Osteoblast (primary cell): Measurements from ENCODE around the gene VPS16. TPM values are rescaled to one million over a fixed set of nuclear protein-coding genes. Genes with fewer than 3 reads are reported as not detected.
A peak's percentile ranks its signal among the peaks of the same experiment; 100 is the strongest.

ENCODE experiments used
- DNase-seq: peaks from one replicate; pipeline ENCODE4 v3.0.0; 2011; ENCODE audit warnings: low spot score, mixed read lengths; ENCODE audit not compliant: insufficient read length; ENCODE audit errors: missing footprints
- H2AFZ ChIP-seq: 2 replicates; pipeline ENCODE4 v1.6.0; 2011; ENCODE audit warnings: mild to moderate bottlenecking, low read length
- H3K27ac ChIP-seq: 2 replicates; pipeline ENCODE4 v1.5.1; 2011; ENCODE audit warnings: mild to moderate bottlenecking, low read depth, low read length, moderate library complexity
- H3K27me3 ChIP-seq: 2 replicates; pipeline ENCODE4 v1.6.0; 2012; ENCODE audit warnings: mild to moderate bottlenecking, control low read depth, inconsistent platforms, low read length, moderate library complexity; ENCODE audit not compliant: insufficient read depth
- H3K36me3 ChIP-seq: 2 replicates; pipeline ENCODE4 v1.5.1; 2011; ENCODE audit warnings: mild to moderate bottlenecking, low read length, control low read depth, moderate library complexity; ENCODE audit not compliant: insufficient read depth
- H3K4me1 ChIP-seq: 2 replicates; pipeline ENCODE4 v1.5.1; 2011; ENCODE audit warnings: mild to moderate bottlenecking, low read length, control low read depth, moderate library complexity; ENCODE audit not compliant: insufficient read depth
- H3K4me2 ChIP-seq: 2 replicates; pipeline ENCODE4 v1.6.0; 2011; ENCODE audit warnings: mild to moderate bottlenecking, low read length; ENCODE audit not compliant: insufficient read depth
- H3K4me3 ChIP-seq: fragments of 200-600 bp; sonication (generic); 3 replicates; pipeline ENCODE4 v1.5.1; 2012; ENCODE audit warnings: mild to moderate bottlenecking, low read length, inconsistent platforms; ENCODE audit not compliant: insufficient read depth
- H3K79me2 ChIP-seq: 2 replicates; pipeline ENCODE4 v1.6.0; 2012; ENCODE audit warnings: mild to moderate bottlenecking, low read length, control low read depth, inconsistent platforms; ENCODE audit not compliant: insufficient read depth
- H3K9me3 ChIP-seq: 2 replicates; pipeline ENCODE4 v1.5.1; 2011; ENCODE audit warnings: low read depth, low read length, control low read depth
- H4K20me1 ChIP-seq: 2 replicates; pipeline ENCODE4 v1.6.0; 2012; ENCODE audit warnings: mild to moderate bottlenecking, low read length, control low read depth; ENCODE audit not compliant: insufficient read depth
- CTCF ChIP-seq: IDR thresholded peaks from 2 replicates; pipeline ENCODE4 v1.5.1; 2011; ENCODE audit warnings: mild to moderate bottlenecking, low read depth, low read length, moderate library complexity; ENCODE audit errors: extremely low read depth
- total RNA-seq: library from RNA; depleted of rRNA; stranded (reverse); fragments of >200 nt; gene quantifications from 2 replicates; pipeline ENCODE4 v1.2.3, GENCODE V29; 2012

The VPS16 gene
- total RNA-seq, 1 donor, result 36.2 TPM

DNA sequence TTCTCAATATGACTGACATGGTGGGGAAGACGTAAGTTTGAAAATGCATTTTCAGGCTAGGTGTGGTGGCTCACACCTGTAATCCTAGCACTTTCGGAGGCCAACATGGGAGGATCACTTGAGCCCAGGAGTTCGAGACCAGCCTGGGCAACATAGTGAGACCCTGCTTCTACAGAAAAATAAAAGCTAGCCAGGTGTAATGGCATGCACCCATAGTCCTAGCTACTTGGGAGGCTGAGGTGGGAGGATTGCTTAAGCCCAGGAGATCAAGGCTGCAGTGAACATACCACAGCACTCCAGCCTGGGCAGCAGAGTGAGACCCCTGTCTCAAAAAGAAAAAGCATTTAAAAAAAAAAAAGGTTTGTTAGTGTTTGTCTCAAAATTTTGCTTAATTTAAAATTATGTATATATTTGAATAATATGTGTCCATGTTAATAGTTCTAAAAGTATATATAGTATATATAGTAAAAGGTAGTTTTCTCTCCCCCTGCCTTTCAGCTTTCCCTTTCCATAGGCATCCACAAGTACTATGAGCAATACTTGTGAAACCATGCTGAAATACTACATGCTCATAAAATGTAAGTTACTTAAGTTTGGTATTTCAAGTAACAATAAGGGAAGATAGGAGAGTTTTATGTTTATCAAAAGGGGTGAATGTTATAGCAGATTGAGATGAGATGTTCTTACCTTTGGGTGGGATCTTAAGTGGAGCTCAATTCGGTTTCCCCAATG is 47.8 kb downstream of the VPS16 start:
- Histone ChIP-seq H3K4me3 (no peak overlapping the region), H3K27ac (no peak overlapping the region), H3K4me2 (no peak overlapping the region), H2AFZ (no peak overlapping the region), H3K36me3 (no peaks in the 10 kb centered on the region), H4K20me1 (peaks cover 44% of the 10 kb centered on the region), H3K79me2 (peaks cover 80% of the 10 kb centered on the region), H3K9me3 (no peaks in the 10 kb centered on the region), H3K4me1 (peaks cover 9% of the 10 kb centered on the region), H3K27me3 (no peaks in the 10 kb centered on the region)
- no peak for TF ChIP-seq CTCF
- DNase-seq, result no peak

DNA sequence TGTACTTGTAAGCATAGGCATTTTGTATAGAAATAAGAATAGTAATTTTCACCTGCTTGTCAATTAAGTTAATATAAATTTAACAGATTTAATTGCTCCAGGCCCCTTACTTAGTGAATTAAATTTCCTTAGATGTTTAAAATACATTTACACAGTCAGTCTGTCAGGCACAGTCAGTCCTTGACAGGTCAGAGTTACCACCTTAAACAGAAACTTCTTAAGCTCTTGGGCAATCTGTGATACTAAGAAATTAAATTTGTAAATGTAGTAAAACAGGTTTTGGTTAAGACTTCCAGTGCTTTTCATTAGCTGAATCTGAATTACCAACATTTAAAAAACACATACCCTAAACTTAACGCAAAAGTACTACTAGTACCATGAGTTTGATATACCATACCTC is 48.7 kb downstream of the VPS16 start:
- Histone ChIP-seq H3K4me2 (no peak overlapping the region), H3K4me1 (peaks cover 9% of the 10 kb centered on the region), H3K79me2 (peaks cover 80% of the 10 kb centered on the region), H4K20me1 (peaks cover 42% of the 10 kb centered on the region), H3K9me3 (no peaks in the 10 kb centered on the region), H3K27ac (no peak overlapping the region), H3K27me3 (no peaks in the 10 kb centered on the region), H3K4me3 (no peak overlapping the region), H3K36me3 (no peaks in the 10 kb centered on the region), H2AFZ (no peak overlapping the region)
- DNase-seq, result no peak
- no peak for TF ChIP-seq CTCF

GRCh38 chr20:2889797-2890196 is 49.3 kb downstream of the VPS16 start:
- Histone ChIP-seq H3K27me3 (no peaks in the 10 kb centered on the region), H3K9me3 (no peaks in the 10 kb centered on the region), H4K20me1 (peaks cover 44% of the 10 kb centered on the region), H3K4me2 (no peak overlapping the region), H2AFZ (no peak overlapping the region), H3K36me3 (no peaks in the 10 kb centered on the region), H3K79me2 (peaks cover 79% of the 10 kb centered on the region), H3K27ac (no peak overlapping the region), H3K4me3 (no peak overlapping the region), H3K4me1 (peaks cover 9% of the 10 kb centered on the region)
- DNase-seq, result no peak
- no peak for TF ChIP-seq CTCF

DNA sequence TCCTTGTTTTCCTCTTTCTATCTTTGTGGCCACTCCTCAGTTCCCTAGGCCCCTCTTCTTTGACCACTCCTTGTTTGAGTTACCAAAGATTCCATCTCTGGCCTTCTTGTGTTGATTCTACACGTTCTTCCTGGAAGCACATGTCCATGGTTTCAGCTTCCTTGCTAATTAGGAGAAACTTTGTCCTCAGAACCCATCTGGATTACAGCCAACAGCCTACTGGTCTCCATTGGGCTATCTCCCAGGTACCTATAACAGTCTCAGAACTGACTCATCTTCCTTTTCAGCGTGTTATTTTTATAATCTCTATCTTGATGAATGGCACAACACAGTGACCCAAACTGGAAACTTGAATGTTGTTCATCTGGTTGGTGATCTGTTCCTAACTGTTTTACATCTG is 50.2 kb downstream of the VPS16 start:
- H3K27ac ChIP-seq, result no peak overlapping the region
- H3K9me3 ChIP-seq, result no peaks in the 10 kb centered on the region
- no peaks in the 10 kb centered on the region for H3K27me3 ChIP-seq
- H4K20me1 ChIP-seq, result peaks cover 44% of the 10 kb centered on the region
- TF ChIP-seq CTCF, result no peak
- peaks cover 9% of the 10 kb centered on the region for H3K4me1 ChIP-seq
- H3K79me2 ChIP-seq, result peaks cover 77% of the 10 kb centered on the region
- no peak overlapping the region for H2AFZ ChIP-seq
- peak overlapping the region; percentile 0 for H3K4me2 ChIP-seq
- no peak overlapping the region for H3K4me3 ChIP-seq
- DNase-seq, result peak; percentile 58
- no peaks in the 10 kb centered on the region for H3K36me3 ChIP-seq
